Hippocampal formation (tissue), 2 donors: ENCODE data around the gene KCNQ1.
A peak's percentile ranks its signal among the peaks of the same experiment; 100 is the strongest.

Experiments used
- DNase-seq, 2 donors: peaks; one replicate each; lab custom pipeline; 2025; lab: John Stamatoyannopoulos, UW

KCNQ1 gene, protein sequence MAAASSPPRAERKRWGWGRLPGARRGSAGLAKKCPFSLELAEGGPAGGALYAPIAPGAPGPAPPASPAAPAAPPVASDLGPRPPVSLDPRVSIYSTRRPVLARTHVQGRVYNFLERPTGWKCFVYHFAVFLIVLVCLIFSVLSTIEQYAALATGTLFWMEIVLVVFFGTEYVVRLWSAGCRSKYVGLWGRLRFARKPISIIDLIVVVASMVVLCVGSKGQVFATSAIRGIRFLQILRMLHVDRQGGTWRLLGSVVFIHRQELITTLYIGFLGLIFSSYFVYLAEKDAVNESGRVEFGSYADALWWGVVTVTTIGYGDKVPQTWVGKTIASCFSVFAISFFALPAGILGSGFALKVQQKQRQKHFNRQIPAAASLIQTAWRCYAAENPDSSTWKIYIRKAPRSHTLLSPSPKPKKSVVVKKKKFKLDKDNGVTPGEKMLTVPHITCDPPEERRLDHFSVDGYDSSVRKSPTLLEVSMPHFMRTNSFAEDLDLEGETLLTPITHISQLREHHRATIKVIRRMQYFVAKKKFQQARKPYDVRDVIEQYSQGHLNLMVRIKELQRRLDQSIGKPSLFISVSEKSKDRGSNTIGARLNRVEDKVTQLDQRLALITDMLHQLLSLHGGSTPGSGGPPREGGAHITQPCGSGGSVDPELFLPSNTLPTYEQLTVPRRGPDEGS

DNA sequence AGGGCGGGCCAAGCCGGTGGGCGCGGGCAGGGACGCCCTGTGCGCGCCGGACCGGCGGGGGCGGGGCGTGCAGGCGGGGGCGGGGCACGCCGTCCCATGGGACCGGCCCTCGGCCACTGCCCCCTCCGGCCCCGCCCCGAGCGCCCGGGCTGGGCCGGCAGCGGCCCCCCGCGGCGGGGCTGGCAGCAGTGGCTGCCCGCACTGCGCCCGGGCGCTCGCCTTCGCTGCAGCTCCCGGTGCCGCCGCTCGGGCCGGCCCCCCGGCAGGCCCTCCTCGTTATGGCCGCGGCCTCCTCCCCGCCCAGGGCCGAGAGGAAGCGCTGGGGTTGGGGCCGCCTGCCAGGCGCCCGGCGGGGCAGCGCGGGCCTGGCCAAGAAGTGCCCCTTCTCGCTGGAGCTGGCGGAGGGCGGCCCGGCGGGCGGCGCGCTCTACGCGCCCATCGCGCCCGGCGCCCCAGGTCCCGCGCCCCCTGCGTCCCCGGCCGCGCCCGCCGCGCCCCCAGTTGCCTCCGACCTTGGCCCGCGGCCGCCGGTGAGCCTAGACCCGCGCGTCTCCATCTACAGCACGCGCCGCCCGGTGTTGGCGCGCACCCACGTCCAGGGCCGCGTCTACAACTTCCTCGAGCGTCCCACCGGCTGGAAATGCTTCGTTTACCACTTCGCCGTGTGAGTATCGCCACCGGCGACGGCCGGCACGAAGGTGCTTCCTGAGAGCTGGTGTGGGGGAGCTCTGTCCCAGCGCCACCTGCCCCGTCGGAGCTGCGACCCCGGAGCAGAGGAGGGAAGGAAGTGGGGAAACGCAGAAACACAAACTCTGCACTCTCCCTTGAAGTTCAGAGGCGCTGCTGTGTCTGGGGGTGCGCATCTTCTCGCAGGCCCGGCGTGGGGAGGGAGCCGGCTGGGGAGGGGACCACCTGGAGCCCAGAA is at the start of gene KCNQ1:
KCNQ1 (plus strand) TSS at position 188 of the 925 bp plus-strand sequence; CDS start at position 279, 91 bp downstream.
- no peak for DNase-seq

DNA sequence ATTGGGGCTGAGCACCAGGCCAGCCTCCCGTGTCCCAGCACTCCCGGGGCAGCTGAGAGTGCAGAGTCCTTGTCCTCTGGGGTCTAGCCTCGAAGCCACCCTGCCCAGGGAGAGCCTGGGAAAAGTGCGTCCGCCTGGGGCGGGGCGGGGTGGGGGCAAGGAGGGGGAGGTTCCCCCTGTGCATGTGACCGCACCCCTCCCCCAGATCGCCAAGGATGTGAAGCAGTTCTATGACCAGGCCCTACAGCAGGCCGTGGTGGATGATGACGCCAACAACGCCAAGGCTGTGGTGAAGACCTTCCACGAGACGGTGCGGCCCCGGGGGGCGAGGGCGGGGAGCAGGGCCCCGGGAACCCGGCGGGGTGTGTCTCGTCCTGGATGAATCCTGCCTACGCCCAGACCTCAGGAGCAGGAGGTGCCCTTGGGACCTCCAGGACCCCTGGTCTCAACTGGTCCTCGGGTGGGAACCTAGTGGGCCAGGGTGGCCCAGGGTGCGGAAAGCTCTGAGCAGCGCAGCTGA is 49.5 kb upstream of the KCNQ1 start:
- no peak for DNase-seq

DNA sequence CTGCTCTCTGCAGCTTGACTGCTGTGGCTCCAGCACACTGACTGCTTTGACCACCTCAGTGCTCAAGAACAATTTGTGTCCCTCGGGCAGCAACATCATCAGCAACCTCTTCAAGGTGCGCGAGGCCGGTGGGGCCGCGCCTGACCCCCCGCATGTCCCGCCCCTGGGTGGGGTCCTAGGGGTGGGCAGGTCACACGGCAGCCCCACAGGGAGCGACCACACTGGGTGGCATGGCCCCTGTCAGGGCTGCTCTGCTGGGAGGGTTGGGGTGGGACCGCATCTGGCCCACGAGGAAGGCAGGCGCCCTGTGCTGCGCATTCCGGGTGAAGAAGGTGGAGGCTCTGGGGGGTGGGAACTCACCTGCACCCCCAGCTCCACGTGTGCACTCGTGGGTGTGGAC is 49.0 kb upstream of the KCNQ1 start:
- DNase-seq: no peak

DNA sequence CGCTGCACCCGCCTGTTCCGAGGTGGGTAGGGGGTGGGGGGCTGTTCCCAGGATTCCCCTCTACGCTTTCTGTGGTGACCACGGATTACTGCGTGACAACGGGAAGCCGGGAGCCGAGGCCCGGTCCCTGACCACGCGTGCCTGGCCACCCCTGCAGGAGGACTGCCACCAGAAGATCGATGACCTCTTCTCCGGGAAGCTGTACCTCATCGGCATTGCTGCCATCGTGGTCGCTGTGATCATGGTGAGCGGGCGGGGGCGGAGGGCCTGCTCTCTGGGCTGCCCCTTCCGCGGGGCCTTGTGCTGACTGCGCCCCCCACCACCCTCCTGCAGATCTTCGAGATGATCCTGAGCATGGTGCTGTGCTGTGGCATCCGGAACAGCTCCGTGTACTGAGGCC is 48.3 kb upstream of the KCNQ1 start:
- DNase-seq: no peak

DNA sequence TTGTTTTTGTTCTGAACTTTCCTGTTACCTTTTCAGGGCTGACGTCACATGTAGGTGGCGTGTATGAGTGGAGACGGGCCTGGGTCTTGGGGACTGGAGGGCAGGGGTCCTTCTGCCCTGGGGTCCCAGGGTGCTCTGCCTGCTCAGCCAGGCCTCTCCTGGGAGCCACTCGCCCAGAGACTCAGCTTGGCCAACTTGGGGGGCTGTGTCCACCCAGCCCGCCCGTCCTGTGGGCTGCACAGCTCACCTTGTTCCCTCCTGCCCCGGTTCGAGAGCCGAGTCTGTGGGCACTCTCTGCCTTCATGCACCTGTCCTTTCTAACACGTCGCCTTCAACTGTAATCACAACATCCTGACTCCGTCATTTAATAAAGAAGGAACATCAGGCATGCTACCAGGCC is 47.8 kb upstream of the KCNQ1 start:
- no peak for DNase-seq

DNA sequence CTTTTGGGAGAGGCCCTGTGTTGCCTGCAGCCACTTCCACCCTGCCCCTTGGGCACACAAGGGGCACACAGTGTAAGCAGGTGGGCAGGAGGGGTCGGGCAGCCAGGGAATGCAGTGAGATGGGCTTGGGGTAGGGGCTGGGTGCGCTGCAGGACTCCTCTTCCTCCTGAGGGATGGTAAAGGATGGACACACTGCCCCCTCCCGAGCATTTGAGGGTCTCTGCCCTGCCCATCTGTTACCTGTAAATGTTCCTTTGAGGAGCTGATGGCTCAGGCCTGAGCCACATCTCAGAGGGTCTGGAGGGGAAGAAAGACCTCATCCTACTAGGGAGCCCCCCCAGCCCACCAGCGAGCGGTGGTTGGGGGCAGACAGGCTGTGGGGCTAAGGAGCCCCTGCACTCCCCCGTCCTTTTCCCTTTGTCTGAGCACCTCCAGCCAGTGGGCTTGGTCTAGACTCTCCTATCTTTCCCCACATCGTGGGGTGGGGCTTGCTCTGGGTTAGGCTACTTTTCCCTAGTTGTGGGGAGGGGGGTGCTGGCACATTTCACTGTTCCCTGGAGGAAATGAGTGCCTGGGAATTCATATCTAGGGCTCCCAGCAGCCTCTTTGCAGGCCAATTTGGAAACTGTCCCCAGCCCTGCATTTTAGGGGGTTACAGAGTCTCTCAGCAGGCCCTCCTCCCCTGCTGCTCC is 46.0 kb upstream of the KCNQ1 start:
- no peak for DNase-seq

DNA sequence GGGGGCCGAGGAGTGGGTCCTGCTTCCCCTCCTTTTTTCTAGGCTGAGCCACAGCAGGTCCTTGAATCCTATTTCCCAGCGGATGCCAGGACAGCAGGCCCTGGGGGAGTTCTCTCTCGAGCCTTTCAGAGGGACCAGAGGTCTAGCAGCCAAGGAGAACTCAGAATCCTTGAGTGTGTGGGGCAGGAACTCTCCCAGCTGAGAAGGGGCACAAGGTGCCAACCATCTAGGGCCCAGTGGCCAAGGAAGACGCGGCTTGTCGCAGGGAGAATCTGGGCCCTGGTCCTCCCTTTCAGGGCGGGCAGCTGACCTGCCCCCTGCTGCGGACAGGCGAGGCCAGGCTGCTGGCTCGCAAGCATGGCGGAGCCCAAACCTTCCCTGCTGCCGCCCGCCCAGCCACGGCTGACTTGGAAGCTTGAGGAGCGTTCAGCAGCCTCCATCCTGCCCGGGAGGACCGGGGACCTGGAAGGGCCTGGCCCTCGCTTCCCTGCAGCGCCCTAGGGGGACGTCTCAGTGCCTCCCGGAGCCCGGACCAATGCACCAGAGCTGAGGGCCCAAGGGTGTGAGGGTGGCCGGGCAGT is 45.2 kb upstream of the KCNQ1 start:
- DNase-seq: no peak

DNA sequence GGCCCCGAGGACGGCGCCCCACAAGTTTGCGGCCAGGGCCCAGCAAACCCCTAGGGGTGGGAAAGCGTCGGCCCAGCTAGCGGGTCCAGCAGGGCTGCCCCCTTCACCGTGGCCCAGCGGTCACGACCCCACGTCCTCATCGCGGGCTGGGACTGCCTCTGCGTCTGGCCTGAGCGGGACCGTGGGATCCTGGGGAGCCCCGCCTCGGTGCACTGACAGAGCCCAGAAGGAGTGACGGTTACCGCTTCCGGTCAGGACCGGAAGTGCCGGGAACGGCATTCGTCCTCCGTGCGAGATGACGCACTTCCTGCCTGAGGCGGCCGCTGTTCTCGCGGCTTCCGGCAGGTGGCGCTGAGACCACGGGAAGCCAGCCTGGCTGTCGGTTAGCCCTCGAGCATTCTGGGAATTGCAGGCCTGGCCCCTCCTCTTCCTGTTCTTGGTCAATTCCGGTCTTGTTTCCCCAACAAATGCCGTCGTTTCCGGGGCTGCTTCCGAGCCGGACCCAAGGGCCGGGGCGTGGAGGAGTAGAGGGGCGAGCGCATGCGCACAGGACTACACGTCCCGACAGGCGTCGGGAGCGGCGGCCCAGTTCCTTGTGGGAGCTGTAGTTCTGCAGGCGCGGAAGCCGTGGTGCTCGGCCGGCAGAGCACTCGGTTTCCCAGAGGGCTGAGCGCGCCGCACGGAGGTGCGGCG is 44.6 kb upstream of the KCNQ1 start, which contains the start of gene TSSC4:
TSSC4 (plus strand) TSS at position 682 of the 693 bp plus-strand sequence. CDS start 1,884 bp downstream, outside the sequence.
- peak; percentile 99 to 100 for DNase-seq

DNA sequence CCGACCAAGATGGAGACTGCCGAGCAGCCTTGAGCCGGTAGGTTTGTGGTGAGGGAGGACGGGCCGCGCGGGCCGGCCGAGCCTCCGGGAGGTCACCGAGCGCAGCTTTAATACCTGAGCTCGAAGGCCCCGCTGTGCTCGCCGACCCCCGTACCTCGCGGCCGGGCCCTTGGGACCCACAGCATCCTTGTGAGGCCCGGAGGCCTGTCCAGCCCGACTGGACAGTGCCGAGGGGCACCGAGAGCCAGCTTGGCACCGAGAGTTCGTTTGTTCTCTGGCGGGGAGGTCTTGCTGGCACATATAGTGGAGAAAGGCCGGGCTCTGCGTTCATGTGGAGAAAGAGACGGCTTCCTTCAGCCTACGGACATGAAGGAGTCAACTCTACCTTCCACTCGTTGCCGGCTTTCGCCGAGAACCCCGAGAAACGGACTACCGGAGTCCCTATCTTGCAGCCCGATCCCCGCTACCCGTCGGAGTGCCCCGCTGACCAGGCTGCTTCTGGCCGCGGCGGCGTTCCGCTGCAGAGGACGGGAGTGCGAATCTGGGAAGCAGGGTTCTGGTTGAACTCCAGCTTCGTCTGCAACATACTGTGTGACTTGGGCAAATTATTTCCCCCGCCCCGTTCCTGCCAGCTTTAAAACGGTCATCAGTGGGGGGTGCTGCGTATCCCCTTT is 43.9 kb upstream of the KCNQ1 start:
- DNase-seq: no peak

DNA sequence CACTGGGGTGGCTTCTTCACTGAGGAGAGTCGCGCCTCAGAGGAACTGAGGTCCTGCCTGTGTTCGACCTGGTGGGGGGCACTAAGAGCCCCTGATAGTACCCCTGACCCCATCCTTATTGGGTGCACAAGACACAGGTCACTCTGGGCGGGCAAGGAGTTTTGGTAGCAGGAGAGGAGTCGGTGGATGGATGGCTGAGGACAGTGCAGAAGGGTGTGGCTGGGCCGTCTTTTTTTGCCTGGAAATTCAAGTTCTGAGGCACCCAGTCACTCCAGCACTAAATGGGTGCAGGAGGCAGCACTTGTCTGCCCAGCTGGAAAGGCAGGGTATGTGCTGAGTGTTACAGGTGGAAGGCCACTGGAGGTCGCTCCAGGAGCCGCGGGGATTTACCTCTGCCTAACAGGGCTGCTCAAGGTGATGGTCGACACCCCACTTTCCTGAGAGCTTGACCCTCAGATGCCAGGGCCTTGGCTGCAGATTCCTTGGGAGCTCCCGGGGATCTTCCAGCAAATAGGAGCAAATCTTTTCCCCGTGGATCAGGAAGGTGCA is 43.3 kb upstream of the KCNQ1 start:
- DNase-seq: no peak

DNA sequence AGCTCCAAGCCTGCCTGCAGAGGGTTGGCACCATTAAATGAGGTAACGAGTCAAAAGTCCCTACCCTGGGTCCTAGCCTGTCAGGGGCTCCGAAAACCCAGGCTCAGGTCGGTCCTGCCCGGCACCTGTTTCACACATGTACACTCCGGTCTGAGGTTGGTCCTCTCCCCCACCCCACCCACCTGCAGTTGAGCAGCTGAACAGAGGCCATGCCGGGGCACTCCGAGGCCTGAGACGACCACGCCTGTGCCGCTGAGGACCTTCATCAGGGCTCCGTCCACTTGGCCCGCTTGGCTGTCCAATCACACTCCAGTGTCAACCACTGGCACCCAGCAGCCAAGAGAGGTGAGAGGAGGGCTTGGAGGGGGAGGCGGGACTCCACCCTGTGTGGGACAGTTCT is 42.7 kb upstream of the KCNQ1 start:
- DNase-seq: no peak

DNA sequence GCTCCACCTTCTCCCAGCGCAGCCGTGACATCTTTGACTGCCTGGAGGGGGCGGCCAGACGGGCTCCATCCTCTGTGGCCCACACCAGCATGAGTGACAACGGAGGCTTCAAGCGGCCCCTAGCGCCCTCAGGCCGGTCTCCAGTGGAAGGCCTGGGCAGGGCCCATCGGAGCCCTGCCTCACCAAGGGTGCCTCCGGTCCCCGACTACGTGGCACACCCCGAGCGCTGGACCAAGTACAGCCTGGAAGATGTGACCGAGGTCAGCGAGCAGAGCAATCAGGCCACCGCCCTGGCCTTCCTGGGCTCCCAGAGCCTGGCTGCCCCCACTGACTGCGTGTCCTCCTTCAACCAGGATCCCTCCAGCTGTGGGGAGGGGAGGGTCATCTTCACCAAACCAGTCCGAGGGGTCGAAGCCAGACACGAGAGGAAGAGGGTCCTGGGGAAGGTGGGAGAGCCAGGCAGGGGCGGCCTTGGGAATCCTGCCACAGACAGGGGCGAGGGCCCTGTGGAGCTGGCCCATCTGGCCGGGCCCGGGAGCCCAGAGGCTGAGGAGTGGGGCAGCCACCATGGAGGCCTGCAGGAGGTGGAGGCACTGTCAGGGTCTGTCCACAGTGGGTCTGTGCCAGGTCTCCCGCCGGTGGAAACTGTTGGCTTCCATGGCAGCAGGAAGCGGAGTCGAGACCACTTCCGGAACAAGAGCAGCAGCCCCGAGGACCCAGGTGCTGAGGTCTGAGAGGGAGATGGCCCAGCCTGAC is 41.7 kb upstream of the KCNQ1 start:
- DNase-seq: no peak

DNA sequence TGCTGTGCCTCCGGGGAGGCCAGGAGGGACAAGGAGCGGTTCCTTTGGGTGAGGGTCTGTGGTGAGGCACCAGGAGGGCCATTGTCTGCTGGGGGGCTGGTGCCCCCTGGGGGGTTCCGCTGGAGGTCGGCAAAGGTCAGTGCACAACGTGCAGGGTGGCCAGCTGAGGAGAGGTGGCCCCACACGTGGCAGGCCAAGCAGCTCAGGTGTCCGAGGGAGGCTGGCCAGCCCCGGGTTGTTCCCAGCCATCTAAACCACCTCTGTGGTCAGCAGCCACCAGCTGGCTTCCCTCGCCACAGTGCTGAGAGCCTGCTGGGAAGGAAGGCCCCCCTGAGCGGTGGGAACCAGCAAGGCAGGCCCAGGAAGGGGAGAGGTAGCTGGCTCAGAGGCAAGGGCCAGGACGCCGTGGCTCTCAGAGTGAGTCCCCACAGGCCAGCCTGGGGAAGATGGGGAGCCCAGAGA is 40.0 kb upstream of the KCNQ1 start:
- no peak for DNase-seq

DNA sequence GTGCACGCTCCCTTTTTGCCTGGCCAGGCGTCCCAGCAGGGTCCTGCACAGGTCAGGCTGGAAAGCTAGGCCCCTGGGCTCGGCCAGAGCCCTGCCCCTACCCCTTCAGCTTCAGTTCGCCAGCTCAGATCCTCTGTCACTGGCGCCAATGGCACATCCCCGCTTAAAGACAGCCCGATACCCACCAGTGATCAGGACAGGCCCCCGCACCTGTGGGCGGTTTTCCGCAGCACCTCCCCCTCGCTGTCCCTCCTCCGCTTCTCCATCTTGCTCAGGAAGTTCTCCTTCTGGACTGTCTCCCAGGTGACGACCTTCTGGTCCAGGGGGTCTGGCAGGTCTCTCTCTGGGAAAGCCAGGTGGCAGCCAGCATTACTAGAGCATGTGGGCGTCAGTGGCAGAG is 38.4 kb upstream of the KCNQ1 start:
- DNase-seq: no peak

DNA sequence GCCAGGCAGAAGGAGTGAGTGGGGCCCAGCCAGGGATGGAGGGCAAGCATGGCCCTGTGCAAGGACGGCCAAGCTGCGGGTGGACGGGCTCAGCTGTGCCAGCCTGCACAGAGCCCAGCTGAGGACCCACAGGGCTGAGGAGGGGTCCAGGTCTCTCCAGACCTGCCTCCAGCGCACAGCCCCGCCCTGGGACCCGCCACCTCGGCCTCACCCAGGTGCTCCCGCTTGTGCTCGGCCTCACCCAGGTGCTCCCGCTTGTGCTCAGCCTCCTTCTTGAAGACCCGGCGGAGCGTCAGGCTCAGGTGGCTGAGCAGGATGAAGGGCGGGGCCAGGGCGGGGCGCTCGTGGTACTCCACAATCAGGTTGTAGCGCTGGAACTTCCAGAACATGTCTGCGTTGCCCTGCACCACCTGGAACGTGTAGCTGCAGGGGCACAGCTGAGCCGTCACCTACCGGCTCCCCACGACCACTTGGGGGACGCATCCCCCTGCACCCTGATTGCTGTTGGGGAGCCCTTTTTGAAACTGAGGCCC is 37.9 kb upstream of the KCNQ1 start:
- DNase-seq: no peak

DNA sequence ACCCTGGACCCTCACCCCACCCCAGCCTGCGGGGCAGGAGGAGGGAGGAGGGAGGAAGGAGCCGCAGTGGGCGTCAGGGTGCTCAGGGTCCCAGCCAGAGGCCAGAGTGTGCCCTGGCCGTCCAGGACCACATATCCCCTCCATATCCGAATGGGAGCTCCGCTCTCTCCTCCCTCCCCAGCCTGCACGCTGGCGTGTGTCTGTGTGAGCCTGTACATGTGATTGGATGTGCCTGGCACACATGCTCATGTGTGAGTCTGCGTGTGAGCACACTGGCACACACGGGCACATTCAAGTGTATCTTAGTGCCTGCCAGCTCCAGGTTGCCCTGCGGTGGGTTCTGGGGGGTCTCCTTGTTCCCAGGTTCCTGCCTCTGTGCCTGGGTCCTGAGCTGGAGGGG is 36.1 kb upstream of the KCNQ1 start:
- DNase-seq: no peak

DNA sequence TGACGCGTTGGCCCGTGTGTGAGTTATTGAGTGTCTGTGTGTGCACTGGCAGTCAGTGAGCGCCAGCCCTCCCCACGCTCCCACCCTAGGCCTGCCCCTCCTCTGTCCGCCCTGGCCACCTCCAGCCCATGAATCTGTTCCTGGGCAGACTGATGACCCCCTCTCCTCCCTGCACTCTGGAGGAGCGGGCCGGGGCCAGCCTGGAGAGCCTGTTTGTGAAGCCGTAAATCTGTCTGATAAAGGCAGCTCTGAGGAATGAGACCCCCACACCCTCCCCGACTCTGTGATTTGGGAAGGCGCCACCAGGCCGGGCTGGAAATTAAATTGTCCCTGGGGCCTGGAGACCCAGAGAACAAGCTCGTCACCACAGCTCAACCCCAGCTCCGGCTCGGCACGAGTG is 35.7 kb upstream of the KCNQ1 start:
- DNase-seq: no peak
